Activated CD4-positive, alpha-beta T cell treated with anti-CD3 and anti-CD28 coated beads, Interleukin-2, amount 50 U/mL, for 16 hours (primary cell): ENCODE results near the gene CLSTN2.
A peak's percentile ranks its signal among the peaks of the same experiment; 100 is the strongest.

Experiments
- DNase-seq: peaks from one replicate; pipeline ENCODE4 v3.0.0-alpha.2; 2020

Gene CLSTN2

GRCh38 chr3:140296796-140297352 is 361.9 kb downstream of the CLSTN2 start:
- DNase-seq = no peak

- DNase-seq = no peak
Observed at GRCh38 chr3:140298043-140298442, 363.1 kb downstream of the CLSTN2 start.

GRCh38 chr3:140298569-140299070 is 363.6 kb downstream of the CLSTN2 start:
- no peak for DNase-seq

DNA sequence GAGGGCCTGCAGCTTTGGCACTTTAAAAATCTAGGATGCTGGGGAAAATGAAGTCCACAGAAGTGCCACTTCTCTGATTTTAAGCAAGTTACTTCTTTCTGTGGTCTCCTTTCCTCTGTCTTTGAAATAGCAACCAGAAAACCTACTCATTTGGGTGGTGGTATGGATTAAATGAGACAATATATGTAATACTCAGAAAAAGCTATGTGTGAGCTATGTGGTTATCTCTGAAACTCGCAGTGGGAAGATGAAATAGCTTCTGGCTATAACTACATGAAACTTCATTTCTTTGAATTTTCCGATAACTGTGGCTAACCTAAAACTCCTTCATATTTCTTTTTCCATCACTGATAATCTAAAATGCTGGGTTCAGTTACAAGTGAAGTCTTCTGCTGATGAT is 368.9 kb downstream of the CLSTN2 start:
- peak; percentile 3 for DNase-seq

DNA sequence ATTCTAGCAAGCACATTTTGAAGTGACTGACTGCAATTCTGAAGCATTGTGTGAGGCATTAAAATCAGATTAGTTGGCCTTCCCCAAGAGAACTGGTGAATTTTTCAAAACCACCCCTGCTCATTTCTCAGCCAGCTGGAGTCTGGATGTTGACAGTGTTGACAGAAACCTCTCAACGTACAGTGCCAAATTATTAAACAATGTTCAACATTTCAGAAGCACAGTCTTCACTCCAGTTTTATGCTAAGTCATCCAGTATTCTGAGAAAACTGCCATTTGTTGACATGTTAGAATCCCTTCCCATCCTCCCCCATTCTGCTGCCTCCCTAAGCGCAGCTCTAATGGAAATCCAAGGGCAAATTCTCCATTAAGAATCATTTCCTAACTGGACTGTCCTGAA is 373.6 kb downstream of the CLSTN2 start:
- no peak for DNase-seq

- DNase-seq = no peak
Observed at GRCh38 chr3:140311428-140311827, 376.4 kb downstream of the CLSTN2 start.

DNA sequence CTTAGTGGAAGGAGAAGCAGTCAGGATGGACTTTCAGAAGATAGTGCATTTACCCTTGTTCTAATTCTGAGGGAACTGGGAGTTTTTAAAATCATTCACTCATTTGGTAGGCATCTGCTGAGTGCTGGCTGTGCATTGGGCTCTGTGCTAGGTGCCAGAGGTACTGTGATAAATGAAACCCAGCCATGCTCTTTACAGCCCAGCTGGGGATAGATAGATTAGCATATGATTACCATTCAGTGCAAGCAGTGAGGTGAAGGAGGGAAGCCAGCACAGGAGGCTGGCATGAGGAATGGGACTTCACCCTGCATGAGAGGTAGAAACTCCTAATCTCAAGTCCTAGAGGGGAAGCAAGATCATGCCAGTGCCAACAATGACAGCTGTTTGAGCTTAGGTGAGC is 381.0 kb downstream of the CLSTN2 start:
- DNase-seq = no peak

GRCh38 chr3:140316466-140316865 is 381.5 kb downstream of the CLSTN2 start:
- no peak for DNase-seq

GRCh38 chr3:140316868-140317400 is 381.9 kb downstream of the CLSTN2 start:
- no peak for DNase-seq

DNA sequence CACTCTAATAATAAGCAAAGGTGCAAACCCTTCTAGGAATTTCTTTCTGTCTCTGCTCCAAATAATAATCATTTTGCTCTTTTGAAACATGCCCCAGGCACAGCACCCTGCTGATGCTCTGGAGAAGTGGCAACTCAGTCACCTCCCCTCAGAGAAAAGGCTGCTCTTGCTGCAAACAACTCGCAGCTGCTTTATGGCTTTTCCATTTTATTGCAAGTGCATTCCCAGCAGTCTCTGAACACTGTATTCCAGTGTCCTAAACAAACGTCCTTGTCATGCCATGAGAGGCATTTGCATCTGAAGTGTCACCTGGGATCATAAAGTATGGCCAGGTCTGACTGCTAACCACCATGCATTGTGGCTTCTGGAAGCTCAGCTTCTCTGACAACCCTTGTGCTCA is 384.8 kb downstream of the CLSTN2 start:
- DNase-seq = no peak

- DNase-seq = no peak
Observed at GRCh38 chr3:140323561-140323960, 388.6 kb downstream of the CLSTN2 start.

- no peak for DNase-seq
Observed at GRCh38 chr3:140332131-140332530, 397.1 kb downstream of the CLSTN2 start.

DNA sequence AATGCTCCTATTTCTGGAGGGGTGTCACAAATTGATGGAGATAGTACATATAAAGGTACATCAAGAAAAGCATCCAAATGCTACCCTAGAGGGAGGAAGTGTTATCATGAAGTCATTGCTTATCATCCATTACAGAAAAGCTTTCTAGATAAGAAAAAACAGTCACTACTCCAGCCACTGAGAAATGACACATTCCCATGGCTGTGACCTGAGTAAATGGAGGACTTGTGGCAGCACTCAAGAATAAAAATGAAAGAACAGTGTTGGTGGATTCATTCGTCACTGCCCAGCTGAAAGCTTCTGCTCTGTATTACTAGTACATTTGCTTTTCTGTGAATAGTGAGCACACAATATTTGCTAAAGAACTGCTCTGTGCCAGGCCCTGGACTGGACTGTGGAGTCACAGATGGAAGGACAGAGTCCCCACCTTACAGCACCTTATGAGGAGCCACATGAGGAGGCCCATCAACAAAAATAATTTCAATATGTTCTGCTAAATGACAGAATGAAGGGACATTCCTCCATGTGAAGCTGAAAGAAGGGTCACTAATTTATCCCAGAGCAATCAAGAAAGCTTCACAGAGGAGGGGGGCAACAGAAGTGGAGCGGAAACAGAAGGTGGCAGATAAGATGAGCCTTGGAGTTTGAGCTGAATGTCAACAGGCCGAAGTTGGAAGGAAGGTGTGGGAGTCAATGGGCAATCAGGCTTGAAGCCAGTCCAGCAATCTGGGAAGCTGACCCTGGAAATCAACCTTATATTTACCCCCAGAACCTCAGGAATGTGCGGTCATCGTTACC is 399.3 kb downstream of the CLSTN2 start:
- DNase-seq = no peak

DNA sequence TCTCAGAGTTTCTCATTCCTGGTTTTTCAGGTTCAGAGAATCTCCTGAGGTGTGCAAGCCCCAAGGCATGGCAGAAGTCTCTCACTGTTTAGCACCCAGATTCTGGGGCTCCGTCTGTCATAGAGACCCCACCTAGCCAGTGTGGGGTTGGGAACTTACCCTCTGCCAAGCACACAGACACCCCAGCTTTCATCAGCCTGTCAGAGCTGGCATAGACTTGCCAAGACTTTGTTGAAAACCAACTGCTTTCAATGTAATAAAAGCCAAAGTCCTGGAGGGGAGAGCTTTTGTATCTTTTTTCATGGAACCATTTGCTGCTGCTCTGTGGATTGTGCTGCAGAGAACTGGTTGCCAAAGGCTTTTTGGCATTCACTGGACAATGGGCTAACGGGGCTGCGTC is 401.5 kb downstream of the CLSTN2 start:
- no peak for DNase-seq

GRCh38 chr3:140338916-140339315 is 403.9 kb downstream of the CLSTN2 start:
- no peak for DNase-seq

DNA sequence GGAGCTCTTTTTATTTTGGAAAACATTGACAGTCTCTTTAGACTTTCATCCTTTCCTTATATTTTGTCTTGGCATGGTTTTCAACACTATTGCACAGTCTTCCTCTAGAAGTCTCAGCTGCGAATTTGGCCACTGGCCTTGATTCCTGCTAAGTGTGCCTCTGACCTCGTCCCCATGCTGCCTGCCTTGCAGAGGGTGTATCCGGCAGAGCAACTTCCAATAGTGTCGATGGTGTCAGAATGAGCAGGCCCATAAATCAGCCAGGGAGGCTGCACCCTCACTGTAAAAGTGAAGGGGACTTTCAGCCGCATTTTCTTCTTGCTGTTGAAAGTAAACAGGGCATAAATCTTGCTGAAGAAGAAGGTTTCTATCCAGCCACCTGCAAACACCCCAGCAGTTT is 406.2 kb downstream of the CLSTN2 start:
- DNase-seq = no peak

DNA sequence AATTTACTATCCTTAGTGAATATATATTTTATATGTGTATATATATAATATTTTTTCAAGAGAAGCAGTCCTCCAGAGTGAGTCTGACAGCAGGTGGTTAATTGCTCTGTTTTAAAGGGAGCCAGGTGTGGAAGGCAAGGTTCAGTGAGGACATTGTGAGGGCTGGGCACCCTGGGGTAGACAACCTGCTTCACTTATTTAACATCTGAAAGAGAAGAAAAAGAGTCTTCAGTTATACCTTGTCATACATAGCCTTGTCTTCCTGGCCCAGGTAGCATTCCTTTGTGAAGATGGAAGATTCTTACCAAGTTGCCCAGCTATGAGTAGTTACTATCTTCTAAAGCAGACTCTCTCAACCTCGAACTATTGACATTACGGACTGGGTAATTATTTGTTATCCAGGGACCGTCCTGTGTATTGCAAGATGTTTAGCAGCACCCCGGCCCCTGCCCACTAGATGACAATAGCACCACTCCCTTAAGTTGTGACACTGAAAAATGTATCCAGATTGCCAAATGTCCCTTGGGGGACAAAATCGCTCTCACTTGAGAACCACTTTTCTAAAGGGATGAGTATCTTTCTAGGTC is 406.9 kb downstream of the CLSTN2 start:
- no peak for DNase-seq

DNA sequence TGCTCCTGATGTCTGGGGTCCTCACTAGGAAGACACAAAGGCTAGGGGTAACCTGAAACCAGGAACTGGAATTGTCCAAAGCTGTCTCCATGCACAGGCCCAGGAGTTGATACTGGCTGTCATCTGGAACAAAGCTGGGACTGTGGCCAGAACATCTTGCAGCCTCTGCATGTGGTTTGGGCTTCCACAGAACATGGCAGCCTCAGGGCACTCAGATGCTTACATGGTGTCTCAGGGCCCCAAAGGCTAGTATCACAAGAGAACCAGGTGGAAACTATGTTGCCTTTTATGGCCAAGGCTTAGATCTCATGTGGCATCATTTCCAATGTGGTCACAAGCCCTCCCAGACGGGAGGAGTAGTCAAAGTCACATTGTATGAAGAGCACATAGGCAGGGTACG is 407.7 kb downstream of the CLSTN2 start:
- no peak for DNase-seq

- no peak for DNase-seq
Observed at GRCh38 chr3:140343211-140344081, 408.5 kb downstream of the CLSTN2 start.

DNA sequence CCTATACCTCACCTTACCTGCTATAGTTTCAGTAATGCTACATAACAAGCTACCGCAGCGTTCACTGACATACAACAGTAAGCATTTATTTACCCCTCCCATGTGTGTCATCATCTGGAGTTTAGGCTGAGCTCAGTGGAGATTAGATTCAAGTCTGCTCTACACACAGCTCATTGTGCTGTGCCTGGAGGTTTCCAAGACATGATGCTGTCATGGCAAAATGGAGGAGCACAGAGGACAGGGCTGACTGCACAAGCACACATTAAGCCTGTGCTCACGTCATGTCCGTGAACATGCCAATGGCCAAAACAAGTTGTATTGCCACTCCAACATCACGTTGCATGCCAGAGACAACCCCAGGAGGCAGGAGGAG is 409.1 kb downstream of the CLSTN2 start:
- no peak for DNase-seq

GRCh38 chr3:140344601-140345205 is 409.7 kb downstream of the CLSTN2 start:
- no peak for DNase-seq

GRCh38 chr3:140347151-140347550 is 412.2 kb downstream of the CLSTN2 start:
- no peak for DNase-seq

GRCh38 chr3:140349938-140350337 is 415.0 kb downstream of the CLSTN2 start:
- no peak for DNase-seq
